Measurements from ENCODE around the gene CNOT1.
"Not testable (repeated sequence)": the region's sequence is repeated elsewhere in the genome, so short reads cannot be mapped to it uniquely, and the experiment has no call there.

Gene CNOT1

DNA sequence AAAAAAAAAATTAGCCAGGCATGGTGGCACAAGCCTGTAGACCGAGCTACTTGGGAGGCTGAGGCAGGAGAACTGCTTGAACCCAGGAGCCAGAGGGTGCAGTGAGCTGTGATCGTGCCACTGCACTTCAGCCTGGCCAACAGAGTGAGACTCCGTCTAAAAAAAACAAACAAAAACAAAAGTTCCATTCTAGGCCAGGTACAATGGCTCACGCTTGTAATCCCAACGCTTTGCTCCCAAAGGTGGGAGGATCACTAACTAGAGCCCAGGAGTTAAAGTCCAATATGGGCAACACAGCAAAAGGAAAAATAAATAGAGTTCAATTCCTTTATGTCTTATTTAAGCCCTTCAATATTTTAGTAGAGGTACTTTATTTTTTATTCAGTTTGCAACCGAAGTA, 47.5 kb downstream of the CNOT1 start:
- no peak for DNase-seq

DNA sequence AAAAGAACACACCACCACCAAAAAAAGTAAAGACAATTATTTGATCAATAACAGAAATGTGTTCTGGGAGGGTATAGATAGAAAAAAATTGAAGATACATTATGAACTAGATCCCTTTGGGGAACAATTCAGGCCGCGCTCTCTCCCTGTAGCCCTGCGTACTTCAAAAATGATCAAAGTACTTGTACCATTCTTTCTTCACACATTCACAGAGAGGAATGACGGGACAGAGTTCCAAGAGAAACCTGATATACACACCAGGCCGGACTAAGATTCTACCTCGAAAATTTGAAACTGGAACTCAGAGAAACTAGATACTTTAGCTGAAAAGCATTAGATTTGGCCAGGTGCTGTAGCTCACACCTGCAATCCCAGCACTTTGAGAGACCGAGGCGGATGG, 50.0 kb downstream of the CNOT1 start:
- no peak for DNase-seq
- no peak for ATAC-seq

More for the DNA sequence above, 47.5 kb downstream of the CNOT1 start:
- ATAC-seq = no peak

DNA sequence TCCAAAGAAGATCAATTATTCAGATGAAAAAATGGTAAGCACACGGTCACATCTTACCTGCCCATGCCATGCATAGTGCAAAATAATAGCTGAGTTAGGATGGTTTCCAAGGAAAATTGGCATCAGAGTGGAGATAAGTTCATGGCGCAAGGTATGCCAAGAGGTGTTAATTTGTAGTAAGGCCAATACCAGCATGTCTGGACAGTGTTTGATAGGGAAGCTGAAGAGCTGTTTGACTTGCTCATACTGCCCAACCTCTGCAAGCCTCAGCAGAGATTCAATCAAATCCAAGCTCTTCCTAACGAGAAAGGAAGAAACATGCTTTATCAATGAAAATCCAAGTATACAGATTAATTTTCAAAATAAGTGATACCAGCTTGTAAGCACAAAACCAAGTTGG, 51.0 kb downstream of the CNOT1 start:
- no peak for ATAC-seq
- DNase-seq = no peak

DNA sequence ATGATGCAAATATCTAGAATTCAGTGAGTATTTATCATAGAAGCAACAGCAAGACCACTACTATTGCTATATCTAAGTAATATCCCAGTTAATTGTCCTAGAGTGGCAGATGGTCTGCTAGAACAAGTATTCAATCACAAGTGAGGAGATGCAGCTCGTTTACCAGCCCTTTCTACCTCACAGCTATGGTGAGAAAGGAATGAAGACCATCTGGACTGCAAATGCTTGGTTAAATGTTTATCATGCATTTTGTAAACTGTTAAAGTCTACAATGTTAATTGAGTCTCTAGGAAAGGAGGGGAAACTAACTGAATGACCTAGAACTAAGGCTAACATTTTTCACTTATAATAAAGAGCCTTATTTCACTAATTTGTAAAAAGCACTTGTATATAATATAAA, 52.5 kb downstream of the CNOT1 start:
- DNase-seq (no peak), ATAC-seq (no peak)

DNA sequence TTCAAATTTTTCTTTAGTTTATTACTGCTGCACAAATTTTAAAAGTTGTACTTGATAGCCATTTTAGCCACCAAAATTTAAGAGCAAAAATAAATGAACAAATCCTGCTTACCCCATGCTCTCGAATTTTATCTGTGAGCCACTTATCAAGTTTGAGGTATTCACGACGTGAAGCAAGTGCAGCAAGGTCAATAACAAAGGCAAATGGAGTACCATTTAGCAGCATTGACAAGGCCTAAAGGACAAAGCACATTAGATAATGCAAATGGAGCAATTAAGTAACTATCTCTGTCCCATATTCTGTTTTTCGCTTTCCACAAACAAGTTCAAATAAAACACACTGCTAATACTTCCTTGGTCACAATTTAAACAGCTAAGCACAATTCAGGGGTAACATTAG, 54.7 kb downstream of the CNOT1 start:
- DNase-seq (no peak), ATAC-seq (no peak)

DNA sequence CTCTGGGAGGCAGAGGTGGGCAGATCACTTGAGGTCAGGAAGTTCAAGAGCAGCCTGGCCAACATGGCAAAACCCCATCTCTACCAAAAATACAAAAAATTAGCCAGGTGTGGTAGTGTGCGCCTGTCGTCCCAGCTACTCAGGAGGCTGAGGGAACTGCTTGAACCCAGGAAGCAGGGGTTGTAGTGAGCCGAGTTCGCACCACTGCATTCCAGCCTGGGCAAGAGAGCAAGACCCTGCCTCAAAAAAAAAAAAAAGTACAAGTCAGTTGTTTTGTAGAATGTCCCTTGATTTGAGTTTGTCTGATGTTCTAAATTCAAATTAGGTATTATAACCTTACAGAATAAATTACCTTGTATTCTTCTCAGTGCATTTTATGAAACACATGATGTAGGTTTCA, 63.9 kb downstream of the CNOT1 start:
- DNase-seq, ATAC-seq: not testable (repeated sequence)

DNA sequence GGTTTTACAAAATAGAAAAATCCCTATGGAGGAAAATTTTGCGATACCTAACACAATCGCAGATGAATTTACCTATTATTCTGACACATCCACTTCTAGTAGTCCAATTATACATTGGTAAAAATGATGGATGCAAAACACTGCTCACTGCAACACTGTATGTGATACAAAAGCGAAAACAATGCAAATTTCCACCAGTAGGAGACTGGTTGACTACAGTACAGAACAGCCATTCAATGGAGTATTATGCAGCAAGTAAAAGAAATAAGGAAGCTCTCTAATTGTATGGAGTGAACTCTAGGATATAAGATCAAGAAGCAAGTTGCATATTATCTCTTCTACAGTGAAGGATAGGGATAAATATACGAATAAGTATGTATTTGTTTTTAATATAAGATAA, 65.9 kb downstream of the CNOT1 start:
- DNase-seq = no peak

DNA sequence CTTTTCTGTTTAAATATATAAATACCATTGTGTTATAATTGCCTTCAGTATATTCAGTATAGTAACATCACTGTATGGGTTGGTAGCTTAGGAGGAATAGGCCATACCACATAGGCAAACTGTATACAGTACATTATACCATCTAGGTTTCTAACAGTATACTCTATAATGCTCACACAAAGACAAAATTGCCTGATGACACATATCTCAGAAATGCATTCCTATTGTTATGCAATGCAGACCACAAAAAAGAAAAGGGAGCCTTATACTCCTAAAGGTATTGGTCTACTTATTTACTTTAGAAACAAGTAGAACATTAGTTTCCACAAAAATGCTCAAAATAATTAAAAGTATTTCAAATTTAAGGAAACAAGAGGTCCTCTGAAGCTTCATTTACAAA, 66.4 kb downstream of the CNOT1 start:
- DNase-seq (no peak), ATAC-seq (no peak)

More for the DNA sequence above, 65.9 kb downstream of the CNOT1 start:
- ATAC-seq = no peak

DNA sequence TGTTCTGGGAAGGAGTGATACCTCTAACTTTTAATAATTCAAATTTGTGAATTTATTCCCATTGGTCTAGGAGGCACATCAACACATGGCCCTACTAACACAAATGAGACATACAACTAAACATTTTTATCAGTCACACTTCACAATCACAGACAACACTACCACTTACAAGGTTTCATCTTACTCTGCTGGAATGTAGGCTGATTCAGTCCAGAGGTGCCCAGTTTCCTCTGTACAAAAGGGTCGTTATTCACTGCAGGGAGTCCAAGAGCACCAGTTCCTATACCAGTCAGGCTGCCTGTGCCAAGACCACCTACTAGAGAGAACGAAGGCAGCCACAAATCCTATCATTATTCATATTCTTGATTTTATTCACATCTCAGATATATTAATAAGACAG, 72.9 kb downstream of the CNOT1 start:
- ATAC-seq (no peak), DNase-seq (no peak)

DNA sequence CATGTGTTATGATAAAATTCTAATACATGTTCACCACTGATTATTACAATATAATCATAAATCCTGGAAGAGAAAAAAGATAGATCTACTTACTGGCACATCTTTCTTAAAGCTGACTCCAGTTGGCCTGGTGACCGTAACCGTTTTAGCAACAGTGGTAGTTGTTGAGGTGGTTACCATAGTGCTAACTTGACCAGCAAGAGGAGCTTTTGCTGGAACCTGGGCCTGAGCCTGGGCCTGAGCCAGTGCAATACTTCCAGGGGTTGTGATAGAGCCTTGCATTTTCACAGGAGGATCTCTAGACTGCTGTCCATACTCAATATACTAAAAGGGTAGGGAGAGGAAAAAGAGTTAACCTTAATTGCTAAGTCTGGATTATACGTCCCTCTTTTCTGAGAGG, 78.1 kb downstream of the CNOT1 start:
- DNase-seq (no peak), ATAC-seq (no peak)

DNA sequence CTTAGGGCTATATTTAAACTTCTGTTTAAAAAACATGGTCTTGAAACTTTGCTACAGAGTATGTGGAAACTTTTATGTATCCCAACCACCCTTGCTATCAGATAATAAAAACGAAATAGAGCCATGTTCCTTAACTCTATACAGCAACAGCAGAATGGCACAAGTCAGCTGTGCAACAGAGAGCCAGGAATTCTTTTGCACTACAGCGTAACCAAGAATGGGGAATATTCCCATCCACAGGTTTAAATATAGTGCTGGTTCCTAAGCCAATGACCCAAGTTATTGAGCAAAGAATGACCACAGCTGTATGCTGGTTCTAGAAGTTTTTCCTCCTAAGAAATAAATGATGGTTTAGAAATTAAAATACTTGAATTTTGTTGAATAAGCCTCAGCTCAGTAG, 81.2 kb downstream of the CNOT1 start:
- ATAC-seq = no peak
- DNase-seq = no peak

DNA sequence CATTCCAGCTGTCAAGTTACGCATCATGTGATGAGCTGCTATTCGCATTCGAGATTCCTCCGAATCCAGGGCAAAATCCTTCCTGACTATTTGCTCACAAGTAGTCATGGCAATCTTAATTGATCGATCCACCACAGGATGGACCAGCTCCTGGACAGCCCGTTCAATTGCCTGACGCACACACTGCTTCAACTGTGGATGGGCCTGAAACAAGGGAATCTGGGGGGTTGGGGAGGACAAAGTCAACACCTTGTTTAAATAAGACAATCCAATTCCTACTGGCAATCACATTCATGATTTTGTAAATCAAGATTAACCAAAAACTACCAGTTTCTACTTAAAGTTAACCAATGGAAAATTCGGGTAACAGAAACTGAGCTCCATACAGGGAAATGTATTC, 85.9 kb downstream of the CNOT1 start:
- no peak for DNase-seq
- no peak for ATAC-seq

DNA sequence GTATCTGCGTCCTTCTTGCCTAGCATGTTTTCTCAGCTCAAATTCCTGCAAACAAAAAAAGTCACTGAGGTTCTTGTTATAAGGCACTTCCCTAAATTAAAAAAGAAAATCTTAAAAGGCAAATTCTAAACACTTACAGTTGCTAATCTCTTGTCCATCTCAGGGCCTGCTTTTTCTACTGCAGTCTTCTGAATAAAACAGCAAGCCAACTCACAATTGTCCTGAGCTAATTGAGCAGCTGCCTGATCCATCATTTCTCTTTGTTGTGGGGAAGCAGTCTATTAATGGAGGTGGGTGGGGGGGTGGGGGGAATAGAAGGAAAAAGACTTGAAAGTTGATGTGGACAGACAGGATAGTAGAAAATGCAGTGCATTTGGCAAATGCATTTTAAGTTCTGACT, 87.3 kb downstream of the CNOT1 start:
- DNase-seq = no peak
- no peak for ATAC-seq

DNA sequence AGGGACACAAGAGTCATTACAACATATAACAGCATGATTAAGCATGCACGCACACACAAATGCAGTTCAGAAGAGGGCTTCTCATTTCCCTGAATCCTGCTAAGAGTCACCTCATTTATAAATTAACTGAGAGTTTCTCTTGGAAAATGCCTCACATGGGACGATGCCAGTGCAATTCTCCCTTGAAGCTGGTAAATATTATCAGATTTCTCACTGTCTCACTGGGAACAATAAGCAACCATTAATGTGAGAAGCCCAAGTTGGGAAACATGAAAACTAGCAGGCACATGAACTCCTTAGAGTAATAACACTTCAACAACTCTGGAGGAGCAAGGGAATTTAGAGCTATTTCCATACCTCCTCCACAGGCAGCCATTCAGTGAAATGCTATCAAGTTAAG, 87.9 kb downstream of the CNOT1 start:
- ATAC-seq = no peak
- DNase-seq = no peak

DNA sequence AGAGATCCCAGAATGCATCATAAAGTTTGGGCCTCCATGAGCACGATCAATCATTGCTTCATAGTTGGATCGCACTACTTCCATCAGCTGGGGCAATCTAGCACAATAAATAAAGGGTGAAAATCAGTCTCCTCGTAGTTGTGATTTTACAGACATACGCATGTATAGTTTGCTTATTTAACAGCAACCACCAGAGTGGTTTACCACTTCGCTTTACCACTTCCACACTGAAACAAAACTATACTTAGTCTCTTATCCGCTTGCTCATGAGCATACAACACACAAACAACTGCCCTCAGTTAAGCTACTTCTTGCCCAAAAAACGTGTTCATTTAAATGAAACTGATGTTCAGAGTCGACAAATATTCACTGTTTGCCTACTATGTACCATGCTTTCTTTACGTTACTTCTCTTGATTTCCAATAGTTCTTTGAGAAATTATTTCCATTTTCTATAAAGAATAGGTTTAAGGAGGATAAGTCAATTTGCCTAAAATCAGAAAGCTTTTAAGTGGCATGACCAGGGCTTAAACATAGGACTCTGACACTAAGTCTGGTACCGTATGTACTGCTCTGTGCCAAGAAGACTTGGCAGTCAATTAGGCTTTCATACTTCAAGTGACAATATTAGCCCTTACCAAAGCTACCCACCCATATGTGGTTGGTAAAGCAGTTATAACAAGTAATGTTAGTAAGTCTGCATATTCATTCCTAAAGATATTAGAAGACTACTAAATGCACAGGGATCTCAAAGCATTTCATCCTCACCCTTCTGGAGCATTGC, 92.3 kb downstream of the CNOT1 start:
- ATAC-seq = no peak
- DNase-seq = no peak

DNA sequence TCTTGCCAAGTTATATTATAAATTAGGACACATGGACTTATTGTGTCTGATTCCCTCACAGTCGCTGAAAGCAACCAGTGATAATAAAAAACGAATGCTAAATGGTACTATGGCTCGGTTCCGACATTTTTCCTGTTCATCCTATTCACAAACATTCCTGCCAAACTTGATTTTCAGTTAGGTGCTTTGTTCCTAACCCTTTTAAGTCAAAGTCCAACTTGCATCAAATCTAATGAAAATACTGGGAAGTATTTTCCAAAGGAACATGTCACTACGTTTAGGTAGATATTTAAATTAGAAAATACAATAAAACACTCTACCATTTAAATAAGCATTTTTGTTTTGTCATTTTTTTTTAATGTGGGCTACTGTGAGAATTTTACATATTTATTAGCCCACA, 93.3 kb downstream of the CNOT1 start:
- DNase-seq (no peak), ATAC-seq (no peak)

DNA sequence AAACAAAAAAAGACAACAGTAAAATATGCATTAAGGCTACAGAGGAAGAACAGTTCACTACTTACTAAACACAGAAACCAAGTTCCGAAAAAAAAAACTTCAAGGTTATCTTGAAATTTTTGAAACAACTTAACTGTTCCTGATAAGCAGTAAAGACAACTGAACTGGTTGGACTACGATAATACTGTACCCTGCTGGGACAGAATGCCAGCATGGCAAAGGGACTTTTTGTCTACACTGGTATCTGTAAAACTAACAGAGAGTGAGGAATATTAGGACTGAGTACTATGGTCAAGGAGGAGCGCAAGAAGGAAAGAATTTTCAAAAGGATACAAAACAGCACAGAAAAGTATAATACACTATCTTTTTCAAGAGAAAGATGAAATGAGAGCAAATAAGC, 94.5 kb downstream of the CNOT1 start:
- no peak for DNase-seq
- no peak for ATAC-seq

DNA sequence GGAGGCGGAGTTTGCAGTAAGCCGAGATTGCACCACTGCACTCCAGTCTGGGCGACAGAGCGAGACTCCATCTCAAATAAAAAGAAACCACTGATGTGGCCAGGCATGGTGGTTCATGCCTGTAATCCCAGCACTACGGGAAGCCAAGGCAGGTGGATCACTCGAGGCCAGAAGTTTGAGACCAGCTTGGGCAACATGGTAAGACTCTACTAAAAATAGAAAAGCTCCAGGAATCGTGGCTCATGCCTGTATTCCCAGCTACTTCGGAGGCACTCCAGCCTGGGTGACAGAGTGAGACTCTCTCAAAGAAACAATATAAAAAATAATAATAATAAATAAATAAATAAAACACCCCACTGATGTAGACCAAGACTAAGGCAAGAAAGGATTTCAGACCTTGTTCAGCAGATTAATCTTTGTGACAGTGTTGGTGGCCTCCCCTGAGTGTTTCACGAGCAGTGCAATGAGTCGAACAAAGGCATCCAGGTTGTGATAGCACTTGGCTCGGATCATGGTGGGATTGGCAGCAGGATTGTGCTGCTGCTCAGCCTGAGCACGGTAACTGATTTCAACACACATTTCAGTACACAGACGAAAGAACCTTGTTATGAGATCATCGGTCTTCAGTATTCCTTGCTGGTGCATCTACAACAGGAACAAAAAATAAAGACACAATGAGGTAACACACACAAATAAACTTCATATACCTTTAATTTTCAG, 95.7 kb downstream of the CNOT1 start:
- ATAC-seq (no peak), DNase-seq (no peak)

DNA sequence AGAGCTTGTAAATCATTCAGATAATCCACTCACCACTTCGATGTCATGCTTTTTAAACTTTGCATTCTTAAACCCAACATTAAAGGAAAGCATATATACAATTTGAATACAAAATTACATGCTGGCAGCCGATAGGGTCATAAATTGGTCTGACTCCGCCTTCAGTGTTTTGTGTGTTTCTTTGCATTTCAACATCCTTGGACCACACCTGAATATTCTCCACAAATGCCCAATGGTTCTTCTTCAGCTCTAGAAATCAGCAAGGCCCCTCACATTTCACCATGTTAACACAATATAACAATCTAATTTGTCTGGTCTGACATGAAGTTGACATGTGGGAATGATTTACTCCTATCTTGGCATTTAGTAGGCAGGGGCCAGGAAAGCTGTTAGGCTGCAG, 97.2 kb downstream of the CNOT1 start:
- DNase-seq (no peak), ATAC-seq (no peak)

DNA sequence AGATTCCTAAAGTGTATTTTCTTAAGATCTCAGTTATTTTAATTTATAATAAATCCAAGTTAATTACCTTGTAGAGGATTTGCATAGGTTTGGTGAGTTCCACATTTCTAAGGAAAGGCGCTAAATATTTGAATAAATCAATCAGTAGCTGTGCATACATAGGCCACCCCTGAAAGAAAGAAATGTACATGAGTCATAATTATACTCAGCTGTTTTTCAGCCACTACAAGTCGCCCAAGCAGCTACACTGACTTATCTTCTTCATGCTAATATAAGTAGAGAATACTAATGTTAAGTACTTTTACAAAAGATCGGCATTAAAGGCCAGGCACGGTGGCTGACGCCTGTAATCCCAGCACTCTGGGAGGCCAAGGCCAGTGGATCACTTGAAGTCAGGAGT, 99.4 kb downstream of the CNOT1 start:
- DNase-seq (no peak), ATAC-seq (no peak)

DNA sequence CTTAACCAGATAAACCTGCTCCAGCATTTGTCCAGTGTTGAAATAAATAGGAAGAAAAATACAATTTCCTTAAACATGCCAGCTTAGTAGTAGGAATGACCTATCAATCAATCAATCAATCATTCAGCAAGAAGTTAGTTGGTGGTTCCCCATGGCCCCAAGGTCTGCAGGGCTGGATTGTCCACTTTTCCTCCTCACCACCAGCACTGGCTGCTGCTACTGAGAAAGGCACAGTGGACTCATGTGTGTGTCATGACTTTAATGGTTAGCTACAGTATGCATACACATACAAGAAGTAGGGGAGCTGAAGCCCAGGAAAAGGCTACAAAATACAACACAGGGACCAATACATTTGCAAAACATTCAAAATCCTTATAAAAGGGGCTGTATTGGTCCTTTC, 109.9 kb downstream of the CNOT1 start:
- DNase-seq (no peak), ATAC-seq (no peak)

DNA sequence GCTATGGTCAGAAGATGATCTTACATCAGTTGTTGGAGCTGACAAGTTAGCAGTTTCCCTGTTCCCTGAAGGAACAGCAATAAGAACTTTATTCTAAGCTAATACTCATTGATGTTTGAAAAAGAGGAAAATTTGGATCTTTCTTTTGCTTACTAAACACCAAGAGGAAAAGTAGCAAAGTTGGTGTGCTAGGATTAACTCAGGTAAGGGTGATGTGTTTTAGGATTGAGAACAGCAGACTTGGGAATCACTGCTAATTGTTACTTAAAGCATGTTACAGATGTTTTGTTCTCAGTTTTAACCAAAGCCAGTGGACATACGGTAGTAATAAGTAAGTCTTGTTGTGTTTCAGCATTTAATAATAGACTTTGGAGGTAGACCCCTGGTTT, 110.7 kb downstream of the CNOT1 start:
- ATAC-seq = no peak

DNA sequence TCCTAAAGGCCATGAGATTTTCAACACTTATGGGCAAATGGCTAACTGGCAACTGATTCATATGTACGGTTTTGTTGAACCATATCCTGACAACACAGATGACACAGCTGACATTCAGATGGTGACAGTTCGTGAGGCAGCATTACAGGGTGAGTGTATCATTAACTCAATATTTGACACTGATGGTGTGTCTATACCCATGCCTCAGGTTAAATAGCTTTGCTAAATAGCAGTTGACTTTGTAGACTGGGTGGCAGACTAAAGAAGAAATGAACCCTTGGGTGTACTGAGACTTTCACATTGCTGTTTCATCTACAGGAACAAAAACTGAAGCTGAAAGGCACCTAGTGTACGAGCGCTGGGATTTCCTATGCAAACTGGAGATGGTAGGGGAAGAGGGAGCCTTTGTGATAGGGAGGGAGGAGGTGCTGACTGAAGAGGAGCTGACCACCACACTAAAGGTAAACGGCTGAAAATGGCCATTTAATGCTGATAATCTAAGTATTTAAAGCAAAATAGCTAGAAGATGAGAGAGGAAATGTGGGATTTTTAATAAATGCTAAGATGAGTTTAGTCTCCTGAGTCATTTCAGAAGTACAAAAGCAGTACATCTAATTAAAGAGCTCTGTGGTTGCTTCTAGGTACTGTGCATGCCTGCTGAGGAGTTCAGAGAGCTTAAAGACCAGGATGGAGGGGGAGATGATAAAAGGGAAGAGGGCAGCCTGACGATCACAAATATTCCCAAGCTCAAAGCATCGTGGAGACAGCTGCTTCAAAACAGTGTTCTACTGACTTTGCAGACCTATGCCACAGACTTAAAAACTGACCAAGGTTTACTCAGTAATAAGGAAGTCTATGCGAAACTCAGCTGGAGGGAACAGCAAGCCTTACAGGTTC, 111.3 kb downstream of the CNOT1 start:
- DNase-seq = no peak
- no peak for ATAC-seq

More for the DNA sequence above, 110.7 kb downstream of the CNOT1 start:
- no peak for DNase-seq

Data from stimulated activated naive CD8-positive, alpha-beta T cell treated with anti-CD3 and anti-CD28 coated beads, Interleukin-15, Interleukin-2, amounts not matched to agents 100 U/mL and 50 U/mL, for 24 hours (primary cell).